Smooth muscle cell (in vitro differentiated cells): ENCODE data around the gene USP28. TPM values are rescaled to one million over a fixed set of nuclear protein-coding genes. Genes with fewer than 3 reads are reported as not detected.

ENCODE experiments used
- DNase-seq: peaks from one replicate; lab custom pipeline; 2025; ENCODE audit not compliant: unreplicated experiment; lab: John Stamatoyannopoulos, UW
- H2AFZ ChIP-seq: fragments of 200-600 bp; sonication (generic); 2 replicates; pipeline ENCODE4 v1.6.0; 2016; ENCODE audit warnings: antibody characterized with exemption, low read depth, mild to moderate bottlenecking
- H3F3A ChIP-seq: fragments of 200-600 bp; sonication (generic); 2 replicates; pipeline ENCODE4 v1.6.0; 2017; ENCODE audit warnings: antibody characterized with exemption, low read depth
- H3K27ac ChIP-seq: fragments of 200-600 bp; sonication (generic); 2 replicates; pipeline ENCODE4 v1.5.1; 2016; ENCODE audit warnings: low read depth, mild to moderate bottlenecking
- H3K27me3 ChIP-seq: fragments of 200-600 bp; sonication (generic); 2 replicates; pipeline ENCODE4 v1.6.1; 2016; ENCODE audit warnings: low read depth, mild to moderate bottlenecking
- H3K36me3 ChIP-seq: fragments of 200-600 bp; sonication (generic); 2 replicates; pipeline ENCODE4 v1.5.1; 2016; ENCODE audit warnings: low read depth
- H3K4me1 ChIP-seq: fragments of 200-600 bp; sonication (generic); 2 replicates; pipeline ENCODE4 v1.5.1; 2016; ENCODE audit warnings: low read depth
- H3K4me2 ChIP-seq: fragments of 200-600 bp; sonication (generic); 2 replicates; pipeline ENCODE4 v1.6.0; 2016; ENCODE audit warnings: mild to moderate bottlenecking
- H3K4me3 ChIP-seq: fragments of 200-600 bp; sonication (generic); 2 replicates; pipeline ENCODE4 v1.5.1; 2016; ENCODE audit warnings: mild to moderate bottlenecking
- H3K79me2 ChIP-seq: fragments of 200-600 bp; sonication (generic); 2 replicates; pipeline ENCODE4 v1.6.0; 2016; ENCODE audit warnings: low read depth, mild to moderate bottlenecking
- H3K9ac ChIP-seq: fragments of 200-600 bp; sonication (generic); 2 replicates; pipeline ENCODE4 v1.6.0; 2016; ENCODE audit warnings: low read depth
- H3K9me3 ChIP-seq: fragments of 200-600 bp; sonication (generic); replicated peaks from 2 replicates; pipeline ENCODE4 v1.5.1; 2016; ENCODE audit warnings: low read depth
- H4K20me1 ChIP-seq: fragments of 200-600 bp; sonication (generic); 2 replicates; pipeline ENCODE4 v1.6.0; 2016; ENCODE audit warnings: low read depth
- CTCF ChIP-seq: fragments of 200-600 bp; sonication (generic); IDR thresholded peaks from 2 replicates; pipeline ENCODE4 v1.5.1; 2017; ENCODE audit warnings: borderline replicate concordance, mild to moderate bottlenecking, antibody characterized with exemption; ENCODE audit not compliant: insufficient read depth, poor library complexity, severe bottlenecking
- WGBS: methylation state at CpG from one replicate; pipeline ENCODE4 v1.1.7; 2016; ENCODE audit warnings: low lambda C conversion rate; 5-methylcytosine and 5-hydroxymethylcytosine counted together
- polyA plus RNA-seq: library from polyadenylated mRNA; unstranded; fragments of >200 nt; fragmentation: Nextera tagmentation; extraction: Ambion mirVana; gene quantifications from 2 replicates; pipeline ENCODE4 v1.2.1, GENCODE V29; 2016
- total RNA-seq: library from RNA; depleted of rRNA; stranded (reverse); fragments of >200 nt; gene quantifications from 2 replicates; pipeline ENCODE4 v1.2.3, GENCODE V29; 2014

USP28 gene
- total and polyA plus RNA-seq, 2 experiments from 2014 or later = 18.6 to 50.5 TPM

- Histone ChIP-seq H3K9ac (no peak overlapping the region), H3K4me3 (peak overlapping the region; percentile 62), H4K20me1 (peaks cover 39% of the 10 kb centered on the region), H3K36me3 (no peaks in the 10 kb centered on the region), H3K9me3 (no peaks in the 10 kb centered on the region), H3K79me2 (no peaks in the 10 kb centered on the region), H3K27ac (no peak overlapping the region), H3K4me2 (peak overlapping the region; percentile 95), H3K4me1 (peaks cover 35% of the 10 kb centered on the region), H3F3A (peaks cover 13% of the 10 kb centered on the region), H3K27me3 (no peaks in the 10 kb centered on the region), H2AFZ (no peak overlapping the region)
- no peak for TF ChIP-seq CTCF
- DNase-seq = no peak
- WGBS = 25% methylated on average over 5 of the region's 5 CpGs
These were observed 2.1 kb downstream of the USP28 start for GRCh38 chr11:113873236-113873626.

GRCh38 chr11:113871336-113871735 lies 4.0 kb downstream of the USP28 start:
- Histone ChIP-seq H3F3A (peaks cover 13% of the 10 kb centered on the region), H3K79me2 (no peaks in the 10 kb centered on the region)

GRCh38 chr11:113867843-113868503 lies 7.4 kb downstream of the USP28 start:
- DNase-seq = no peak
- WGBS = 93% methylated on average over 3 of the region's 3 CpGs
- no peak overlapping the region for H3K4me3 ChIP-seq
- no peak overlapping the region for H3K27ac ChIP-seq
- H3K9me3 ChIP-seq = no peaks in the 10 kb centered on the region
- peaks cover 64% of the 10 kb centered on the region for H4K20me1 ChIP-seq
- TF ChIP-seq CTCF = no peak
- H3K36me3 ChIP-seq = no peaks in the 10 kb centered on the region
- no peak overlapping the region for H3K4me2 ChIP-seq
- H3K9ac ChIP-seq = no peak overlapping the region
- no peaks in the 10 kb centered on the region for H3K27me3 ChIP-seq
- H3K4me1 ChIP-seq = peaks cover 13% of the 10 kb centered on the region
- no peak overlapping the region for H2AFZ ChIP-seq
- H3F3A ChIP-seq = no peaks in the 10 kb centered on the region
- peaks cover 17% of the 10 kb centered on the region for H3K79me2 ChIP-seq

More at GRCh38 chr11:113871336-113871735, 4.0 kb downstream of the USP28 start:
- Histone ChIP-seq H3K9me3 (no peaks in the 10 kb centered on the region), H3K27me3 (no peaks in the 10 kb centered on the region), H4K20me1 (peaks cover 55% of the 10 kb centered on the region), H3K9ac (no peak overlapping the region), H3K4me1 (peaks cover 34% of the 10 kb centered on the region), H2AFZ (no peak overlapping the region), H3K27ac (no peak overlapping the region), H3K4me3 (no peak overlapping the region), H3K4me2 (peak overlapping the region; percentile 6), H3K36me3 (no peaks in the 10 kb centered on the region)
- no peak for TF ChIP-seq CTCF
- no peak for DNase-seq
- 48% methylated on average over 3 of the region's 3 CpGs for WGBS

- Histone ChIP-seq H4K20me1 (peaks cover 65% of the 10 kb centered on the region), H3F3A (no peaks in the 10 kb centered on the region), H3K9me3 (no peaks in the 10 kb centered on the region), H3K4me2 (no peak overlapping the region), H3K36me3 (no peaks in the 10 kb centered on the region), H2AFZ (no peak overlapping the region), H3K9ac (no peak overlapping the region), H3K4me1 (no peaks in the 10 kb centered on the region), H3K4me3 (no peak overlapping the region), H3K27ac (no peak overlapping the region), H3K27me3 (no peaks in the 10 kb centered on the region), H3K79me2 (peaks cover 27% of the 10 kb centered on the region)
- TF ChIP-seq CTCF = no peak
- 98% methylated on average over 8 of the region's 8 CpGs for WGBS
- no peak for DNase-seq
These were observed 9.5 kb downstream of the USP28 start for GRCh38 chr11:113865873-113866272.
